GM18870 (cell line): ENCODE data around the gene DSCAML1.
A peak's percentile ranks its signal among the peaks of the same experiment; 100 is the strongest.
"Not testable (repeated sequence)": the region's sequence is repeated elsewhere in the genome, so short reads cannot be mapped to it uniquely, and the experiment has no call there.

Experiments
- ATAC-seq: cut with Tn5 transposase; IDR thresholded peaks from one replicate; pipeline ENCODE4 v1.9.1; 2021; ENCODE audit warnings: moderate library complexity; ENCODE audit not compliant: unreplicated experiment

The DSCAML1 gene

GRCh38 chr11:117820071-117820470 is 23.1 kb upstream of the DSCAML1 start:
- no peak for ATAC-seq

DNA sequence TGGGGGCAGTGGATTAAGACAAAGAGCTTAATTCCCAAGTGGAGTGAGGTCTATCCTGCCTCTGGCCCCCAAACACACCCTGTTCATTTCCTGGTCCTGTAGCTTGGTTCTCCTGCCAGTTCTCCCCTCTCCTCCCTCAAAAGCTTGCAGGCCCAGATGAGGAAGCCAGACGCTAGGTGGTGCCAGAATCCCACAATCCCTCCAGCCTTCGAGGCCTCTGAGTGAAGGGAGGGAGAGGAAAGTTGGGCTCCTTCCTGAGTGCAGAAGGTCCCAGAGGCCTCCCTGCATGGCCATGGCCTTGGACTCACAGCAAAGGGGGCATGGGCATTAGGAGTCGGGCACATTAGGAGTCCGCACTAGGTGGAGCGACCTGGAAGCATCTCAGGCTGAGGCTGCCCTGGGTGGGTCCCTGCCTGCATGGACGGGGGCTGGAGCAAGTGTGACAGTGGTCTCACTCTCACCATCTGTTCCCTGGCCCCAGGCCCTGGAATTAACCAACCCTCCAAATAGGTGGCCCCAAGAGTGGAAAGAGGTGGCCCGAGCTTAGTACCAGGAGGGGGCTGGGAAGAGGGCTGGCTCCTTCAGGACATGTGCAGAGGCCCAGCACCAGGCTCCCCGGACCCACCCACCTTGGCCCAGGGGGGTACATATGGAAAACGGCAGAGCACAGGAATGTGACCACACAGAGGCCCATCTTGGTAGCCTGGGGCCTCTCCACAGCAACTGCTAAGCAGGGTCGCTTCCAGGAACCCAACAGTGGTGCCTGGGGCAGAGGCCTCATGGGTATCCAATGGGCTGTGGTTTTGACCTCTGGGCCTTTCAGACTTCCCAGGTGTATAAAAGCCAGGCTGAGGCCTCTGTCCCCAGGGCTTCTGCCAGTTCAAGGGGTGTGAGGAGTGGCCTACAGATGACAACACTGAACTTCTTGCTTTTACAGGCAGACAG is 22.4 kb upstream of the DSCAML1 start:
- ATAC-seq = no peak

GRCh38 chr11:117818041-117818873 is 21.2 kb upstream of the DSCAML1 start:
- no peak for ATAC-seq

DNA sequence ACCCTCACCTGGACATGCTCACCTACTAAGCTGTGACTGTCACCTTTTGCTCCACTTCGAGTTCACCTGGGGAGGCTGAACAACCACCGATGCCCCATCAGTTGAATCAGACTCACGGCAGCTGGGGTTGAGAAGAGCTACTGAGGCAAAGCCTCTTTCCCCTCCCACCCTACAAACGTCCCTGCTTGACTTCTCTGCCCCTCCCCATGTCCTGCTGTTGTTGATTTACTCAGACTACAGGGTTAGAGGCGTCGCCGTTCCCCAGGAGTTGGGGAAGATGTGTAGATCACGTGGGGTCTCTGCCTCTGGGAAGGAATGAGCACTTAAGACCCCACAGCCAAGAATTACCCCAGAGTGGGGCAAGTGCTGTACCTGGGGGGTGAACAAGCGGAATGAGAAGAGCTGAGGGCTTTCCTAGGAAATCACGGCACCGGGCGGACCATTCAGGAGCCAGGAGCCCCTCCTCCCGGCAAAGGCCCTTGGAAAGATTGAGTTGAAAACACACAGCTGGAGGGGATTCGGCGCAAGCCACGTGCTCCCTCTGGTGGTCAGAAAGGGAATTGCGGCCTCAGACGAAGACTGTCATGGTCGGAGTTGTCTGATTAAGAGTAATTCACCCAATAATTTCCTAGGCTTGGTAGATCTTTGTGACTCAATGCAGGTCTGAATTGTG is 20.5 kb upstream of the DSCAML1 start:
- no peak for ATAC-seq

GRCh38 chr11:117816846-117817367 is 19.9 kb upstream of the DSCAML1 start:
- no peak for ATAC-seq

DNA sequence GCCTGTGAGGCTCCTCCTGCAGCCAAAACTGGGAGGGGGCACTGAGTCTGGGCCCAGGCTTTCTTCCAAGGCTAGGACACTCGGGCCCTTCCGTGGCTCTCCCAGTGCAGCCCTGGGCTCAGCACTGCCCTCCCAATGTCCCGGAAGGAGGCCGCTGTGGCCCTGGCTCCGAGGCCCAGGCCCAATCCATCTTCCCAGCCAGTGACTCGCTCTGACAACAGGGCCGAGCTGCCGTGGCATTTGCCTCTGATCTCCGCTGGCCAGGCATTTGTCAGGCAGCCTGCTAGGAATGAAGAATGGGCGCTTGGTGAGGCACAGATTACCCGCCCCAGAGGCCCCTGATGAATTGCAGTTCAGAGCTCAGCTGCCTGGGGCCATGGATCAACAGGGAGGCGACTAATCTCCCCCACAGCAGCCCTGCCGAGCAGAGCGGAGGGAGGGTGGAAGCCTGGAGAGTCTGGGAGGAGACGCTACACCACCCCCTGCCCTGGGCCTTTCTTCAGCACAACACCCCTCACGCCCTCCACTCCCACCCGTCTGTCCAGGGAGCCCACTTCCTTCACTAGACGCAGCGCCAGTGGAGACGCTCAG is 19.2 kb upstream of the DSCAML1 start:
- ATAC-seq = no peak

DNA sequence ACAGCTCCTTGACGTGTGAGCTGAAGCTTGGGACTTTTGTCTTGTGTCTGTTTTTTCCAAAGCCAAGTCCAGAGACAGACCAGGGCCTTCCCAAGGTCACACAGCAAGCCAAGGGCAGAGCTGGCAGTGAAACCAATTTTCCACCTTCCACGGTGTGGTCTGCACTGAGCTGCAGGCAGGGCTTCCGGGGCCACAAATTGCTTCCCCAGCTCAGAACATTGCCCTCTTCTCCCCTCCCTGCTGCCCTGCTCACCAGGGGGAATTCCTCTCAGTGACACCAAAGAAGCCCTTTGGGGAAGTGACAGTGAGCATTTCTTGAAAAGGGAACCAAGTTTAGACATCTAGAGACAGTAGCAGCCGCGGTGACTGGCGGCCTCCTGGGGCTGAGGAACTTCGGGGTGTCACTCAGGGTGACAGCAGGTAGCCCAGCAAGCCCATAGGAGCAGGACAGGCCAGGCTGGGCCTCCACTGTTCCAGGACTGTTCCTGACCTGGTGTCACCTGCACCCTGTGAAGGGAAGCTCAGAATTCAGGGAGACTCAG is 18.3 kb upstream of the DSCAML1 start:
- peak; percentile 72 for ATAC-seq

- no peak for ATAC-seq
Observed at GRCh38 chr11:117814766-117815261, 17.8 kb upstream of the DSCAML1 start.

DNA sequence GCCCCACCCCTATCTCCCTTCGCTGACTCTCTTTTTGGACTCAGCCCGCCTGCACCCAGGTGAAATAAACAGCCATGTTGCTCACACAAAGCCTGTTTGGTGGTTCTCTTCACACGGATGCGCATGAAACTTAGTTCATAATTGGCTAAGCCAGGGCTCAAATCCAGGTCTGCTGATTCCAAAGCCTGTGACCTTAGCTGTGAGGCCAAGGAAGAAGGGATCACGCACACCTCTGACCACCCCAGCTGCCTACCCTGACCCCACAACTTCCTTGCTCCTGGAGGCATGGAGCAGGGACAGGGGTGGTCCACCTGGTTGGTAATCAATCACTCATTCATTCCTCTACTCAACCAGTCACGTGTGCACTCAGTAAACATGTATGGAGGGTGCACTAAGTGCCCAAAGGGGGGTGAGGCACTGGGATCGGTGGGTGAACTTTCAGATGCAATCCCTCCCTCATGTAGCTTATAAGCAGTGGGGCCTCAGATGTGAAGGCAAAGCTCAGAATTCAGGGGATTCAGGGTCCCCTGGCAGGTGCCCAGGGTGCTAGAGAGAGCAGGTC is 17.3 kb upstream of the DSCAML1 start:
- ATAC-seq = no peak

DNA sequence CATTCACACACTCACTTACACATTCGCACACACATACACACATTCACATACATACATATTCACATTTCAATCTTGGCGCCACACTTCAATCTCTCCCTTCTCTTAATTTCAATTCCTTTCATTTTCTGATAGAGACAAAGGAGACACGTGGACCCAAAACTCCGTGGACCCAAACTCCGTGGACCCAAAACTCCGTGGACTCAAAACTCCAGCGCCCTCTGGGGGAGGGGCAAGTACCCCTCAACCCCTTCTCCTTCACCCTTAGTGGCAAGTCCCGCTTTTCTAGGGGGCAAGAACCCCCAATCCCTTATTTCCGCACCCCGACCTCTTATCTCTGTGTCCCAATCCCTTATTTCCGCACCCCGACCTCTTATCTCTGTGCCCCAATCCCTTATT is 13.0 kb upstream of the DSCAML1 start:
- not testable (repeated sequence) for ATAC-seq

GRCh38 chr11:117809236-117810055 is 12.4 kb upstream of the DSCAML1 start:
- no peak for ATAC-seq

DNA sequence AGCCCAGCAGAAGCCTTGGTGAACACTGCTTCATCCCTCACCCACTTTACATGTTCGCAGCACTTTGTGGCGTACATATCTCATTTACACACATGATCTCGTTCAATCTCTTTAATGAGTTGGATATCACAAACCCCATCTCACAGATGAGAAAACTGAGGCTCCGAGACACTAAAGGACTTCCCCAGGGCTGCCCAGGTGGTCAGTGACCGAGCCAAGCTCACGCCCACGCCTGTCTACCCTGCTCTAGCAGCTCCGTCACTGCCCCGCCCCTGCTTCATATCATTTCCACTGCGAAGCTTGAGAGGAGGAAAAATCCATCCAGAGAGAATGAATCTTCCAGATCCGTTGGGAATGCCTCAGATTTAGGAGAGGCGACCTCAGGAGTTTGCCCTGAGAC is 11.8 kb upstream of the DSCAML1 start:
- ATAC-seq = no peak

GRCh38 chr11:117807482-117808327 is 10.7 kb upstream of the DSCAML1 start:
- no peak for ATAC-seq

DNA sequence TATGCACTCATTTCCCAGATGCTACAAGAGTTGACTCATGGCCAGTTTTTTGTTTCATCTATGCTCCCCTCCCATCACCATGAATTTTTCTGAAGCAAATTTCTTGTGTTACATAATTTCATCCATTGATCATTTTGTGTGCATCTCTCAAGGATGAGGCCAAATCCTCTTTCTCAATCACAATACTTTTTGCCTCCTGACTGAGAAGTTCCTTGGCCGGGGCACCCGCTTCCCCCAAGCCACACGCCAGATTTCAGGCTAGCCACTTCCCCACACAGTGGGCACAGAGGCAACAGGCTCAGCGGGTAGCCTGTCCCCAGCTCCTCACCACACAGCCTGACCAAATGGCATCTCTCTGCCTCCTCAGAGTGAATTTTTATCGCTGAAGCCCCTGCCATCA is 9.8 kb upstream of the DSCAML1 start:
- ATAC-seq = no peak

DNA sequence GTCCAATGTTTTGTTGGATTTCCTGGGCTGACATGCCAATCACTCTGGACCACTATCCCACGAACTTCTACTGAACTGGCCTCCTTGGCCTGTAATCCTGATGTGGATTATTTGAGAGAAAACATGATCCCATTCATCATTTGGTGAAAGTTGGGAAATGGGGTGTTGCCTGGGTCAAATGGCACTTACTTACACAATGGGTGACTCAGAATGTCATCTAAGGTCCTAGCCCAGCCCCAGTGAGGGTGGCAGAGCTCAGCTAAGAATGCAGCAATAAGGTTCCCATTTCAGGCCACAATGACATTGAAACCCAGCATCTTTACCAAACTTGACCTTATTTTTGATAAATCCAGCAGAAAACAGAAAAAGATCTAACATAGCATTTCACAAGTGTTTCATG is 8.0 kb upstream of the DSCAML1 start:
- no peak for ATAC-seq

DNA sequence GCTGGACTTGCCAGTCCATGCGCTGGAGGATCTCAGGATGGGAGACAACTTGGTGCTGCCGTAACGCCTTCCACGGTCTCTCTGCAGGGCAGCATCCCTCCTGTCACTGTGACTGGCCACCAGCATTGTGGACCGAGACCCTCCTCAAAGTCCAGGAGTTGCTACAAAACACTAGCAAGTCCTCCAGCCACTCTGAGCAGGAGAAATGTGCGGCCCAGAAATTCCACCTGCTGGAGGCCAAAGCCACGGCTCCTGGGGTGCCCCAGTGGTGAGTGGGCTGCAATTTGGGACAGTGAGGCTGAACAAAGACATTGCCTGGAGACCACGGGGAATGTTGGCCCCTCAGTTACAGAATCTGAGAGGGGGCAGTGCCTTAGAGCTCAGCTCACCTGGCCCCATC is 6.9 kb upstream of the DSCAML1 start:
- ATAC-seq = no peak

DNA sequence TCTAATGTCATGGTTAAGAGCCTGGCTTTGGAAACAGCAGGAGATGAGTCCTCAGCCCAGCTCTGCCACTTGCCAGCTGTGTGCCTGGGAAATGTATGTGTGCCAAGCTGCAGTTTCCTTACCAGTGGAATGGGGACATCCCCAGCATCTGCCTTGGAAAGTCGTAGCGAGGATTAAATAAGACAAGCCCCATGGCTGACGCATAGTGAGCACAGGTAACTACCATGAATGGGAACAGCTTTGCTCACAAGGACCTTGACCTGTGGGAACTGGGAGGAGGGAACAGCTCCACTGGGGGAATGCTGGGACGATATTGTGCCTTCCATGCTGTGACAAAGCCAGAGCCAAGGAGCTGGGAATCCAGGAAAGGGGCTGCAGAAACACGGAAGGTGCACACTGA is 2.6 kb upstream of the DSCAML1 start:
- ATAC-seq = no peak

DNA sequence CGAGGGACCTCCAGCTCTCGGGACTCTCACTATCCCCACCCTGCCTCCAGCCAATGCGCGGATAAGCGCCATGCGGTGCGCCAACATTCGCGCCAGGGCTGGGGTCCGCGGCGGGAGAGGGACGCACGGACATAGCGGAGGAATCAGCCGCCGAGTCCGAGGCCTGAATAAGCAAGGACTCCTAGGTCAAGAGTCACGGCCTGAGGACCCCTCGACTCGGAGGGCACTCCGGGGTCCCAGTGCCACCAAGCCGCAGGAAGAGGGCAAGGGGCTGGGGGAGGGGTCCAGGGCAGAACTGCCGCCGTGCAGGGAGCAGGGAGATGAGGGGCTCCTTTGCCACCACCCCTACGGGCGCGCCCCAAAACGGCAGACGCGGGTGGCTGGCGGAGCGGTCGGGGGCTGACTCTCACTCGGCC is 552 bp downstream of the DSCAML1 start:
- ATAC-seq = no peak
